GM21360 (cell line): ENCODE measurements around the gene TEP1.
"Not testable (repeated sequence)": the region's sequence is repeated elsewhere in the genome, so short reads cannot be mapped to it uniquely, and the experiment has no call there.

Source experiments
- ATAC-seq: cut with Tn5 transposase; IDR thresholded peaks from one replicate; pipeline ENCODE4 v1.9.1; 2021; ENCODE audit warnings: mild to moderate bottlenecking, moderate library complexity; ENCODE audit not compliant: unreplicated experiment

Gene TEP1

GRCh38 chr14:20343862-20344220 lies 69.5 kb downstream of the TEP1 start:
- no peak for ATAC-seq

DNA sequence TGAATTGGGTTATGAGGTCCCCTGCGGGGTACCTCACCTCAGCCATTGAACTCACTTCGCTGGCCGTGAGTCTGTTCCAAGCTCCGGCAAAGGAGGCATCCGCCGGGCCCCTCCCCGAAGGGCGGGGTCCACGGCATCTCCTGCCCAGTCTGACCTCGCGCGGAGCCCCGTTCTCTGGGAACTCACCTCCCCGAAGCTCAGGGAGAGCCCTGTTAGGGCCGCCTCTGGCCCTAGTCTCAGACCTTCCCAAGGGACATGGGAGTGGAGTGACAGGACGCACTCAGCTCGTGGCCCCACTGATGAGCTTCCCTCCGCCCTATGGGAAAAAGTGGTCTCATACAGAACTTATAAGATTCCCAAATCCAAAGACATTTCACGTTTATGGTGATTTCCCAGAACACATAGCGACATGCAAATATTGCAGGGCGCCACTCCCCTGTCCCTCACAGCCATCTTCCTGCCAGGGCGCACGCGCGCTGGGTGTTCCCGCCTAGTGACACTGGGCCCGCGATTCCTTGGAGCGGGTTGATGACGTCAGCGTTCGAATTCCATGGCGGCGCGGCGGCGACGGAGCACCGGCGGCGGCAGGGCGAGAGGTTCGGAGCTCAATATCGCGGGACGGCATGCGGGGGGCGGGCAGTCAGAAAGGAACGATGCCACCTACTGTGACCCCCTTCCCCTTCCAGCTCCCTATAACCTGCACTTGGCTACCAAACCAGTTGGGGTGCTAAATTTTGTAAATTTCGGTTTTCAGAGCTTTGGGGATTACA lies 70.0 kb downstream of the TEP1 start, which contains the start of gene PARP2:
Gene PARP2, plus strand, starts transcription at position 544 of the 770 bp plus-strand sequence. Its CDS starts 7 bp downstream, at position 551.
- peak; percentile 94 for ATAC-seq

GRCh38 chr14:20341646-20342045 lies 71.7 kb downstream of the TEP1 start:
- ATAC-seq, result no peak

DNA sequence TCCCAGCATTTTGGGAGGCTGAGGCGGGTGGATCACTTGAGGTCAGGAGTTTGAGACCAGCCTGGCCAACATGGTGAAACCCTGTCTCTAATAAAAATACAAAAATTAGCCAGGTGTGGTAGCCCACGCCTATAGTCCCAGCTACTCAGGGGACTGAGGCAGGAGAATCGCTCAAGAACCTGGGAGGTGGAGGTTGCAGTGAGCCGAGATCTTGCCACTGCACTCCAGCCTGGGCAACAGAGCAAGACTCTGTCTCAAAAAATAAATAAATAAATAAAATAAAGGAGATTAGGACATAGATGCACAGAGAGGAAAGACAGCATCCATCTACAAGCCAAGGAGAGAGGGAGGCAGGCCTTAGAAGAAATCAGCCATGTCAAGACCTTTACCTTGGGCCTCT lies 72.3 kb downstream of the TEP1 start:
- not testable (repeated sequence) for ATAC-seq

DNA sequence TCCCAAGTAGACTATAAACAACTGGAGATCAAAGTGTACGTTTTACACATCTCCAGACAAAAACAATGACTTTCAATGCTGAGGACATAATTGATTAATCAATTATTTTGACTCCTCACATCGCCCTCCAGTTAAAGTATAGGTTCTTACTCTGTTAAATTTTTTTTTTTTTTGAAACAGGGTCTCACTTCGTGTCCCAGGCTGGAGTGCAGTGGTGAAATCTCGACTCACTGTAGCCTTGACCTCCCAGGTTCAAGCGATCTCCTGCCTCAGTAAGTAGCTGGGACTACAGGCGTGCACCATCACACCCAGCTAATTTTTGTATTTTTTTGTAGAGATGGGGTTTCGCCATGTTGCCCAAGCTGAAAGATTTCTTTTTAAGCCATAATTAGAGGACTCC lies 79.3 kb downstream of the TEP1 start:
- ATAC-seq, result no peak

GRCh38 chr14:20333494-20333841 lies 79.8 kb downstream of the TEP1 start:
- no peak for ATAC-seq

GRCh38 chr14:20332788-20333493 lies 80.4 kb downstream of the TEP1 start, which contains the start of gene CCNB1IP1:
CCNB1IP1 (minus strand) TSS chr14:20333279; CDS start chr14:20316523, 16,756 bp downstream.
- ATAC-seq, result peak; percentile 94

DNA sequence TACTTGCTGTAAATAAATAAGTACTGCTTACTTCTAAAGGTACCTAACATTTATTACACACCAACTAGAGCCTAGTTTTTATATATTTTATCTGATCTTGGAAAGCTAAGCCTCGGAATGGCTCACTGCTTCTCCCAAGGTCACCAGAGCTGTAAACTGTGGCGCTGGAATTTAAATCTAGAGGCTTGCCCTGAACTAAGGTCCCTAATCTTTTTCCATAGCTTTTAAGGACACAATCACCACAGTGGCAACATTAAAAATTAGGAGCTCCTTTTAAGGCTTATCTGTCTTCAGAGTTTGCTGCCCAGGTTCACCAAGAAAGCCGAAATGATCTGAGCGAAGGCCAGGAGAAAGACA lies 80.9 kb downstream of the TEP1 start:
- ATAC-seq, result no peak

DNA sequence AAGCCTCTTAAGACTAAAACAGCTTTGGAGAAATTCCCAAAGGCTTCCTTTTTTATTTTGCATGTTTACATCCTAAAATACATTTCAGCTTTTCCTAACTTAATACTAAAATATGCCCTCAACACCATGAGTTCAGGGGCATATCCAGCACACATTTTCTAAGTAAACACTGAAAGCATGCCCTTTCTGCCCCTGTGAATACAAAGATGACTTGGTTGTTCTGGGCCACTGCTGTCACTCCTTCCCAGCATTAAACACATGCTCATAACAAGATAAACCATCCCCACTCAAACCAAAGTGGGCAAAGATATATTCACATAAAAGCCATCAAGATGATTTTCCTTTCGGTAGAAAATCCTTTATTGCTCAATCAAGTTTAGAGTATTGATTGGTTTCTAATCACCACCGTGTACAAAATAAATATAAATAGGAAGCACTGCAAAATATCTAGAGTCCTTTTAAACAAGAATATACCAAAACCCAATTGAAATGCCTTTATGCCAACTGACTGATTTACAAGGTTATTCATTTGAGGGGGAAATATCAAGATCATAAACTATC lies 82.2 kb downstream of the TEP1 start:
- ATAC-seq, result no peak

DNA sequence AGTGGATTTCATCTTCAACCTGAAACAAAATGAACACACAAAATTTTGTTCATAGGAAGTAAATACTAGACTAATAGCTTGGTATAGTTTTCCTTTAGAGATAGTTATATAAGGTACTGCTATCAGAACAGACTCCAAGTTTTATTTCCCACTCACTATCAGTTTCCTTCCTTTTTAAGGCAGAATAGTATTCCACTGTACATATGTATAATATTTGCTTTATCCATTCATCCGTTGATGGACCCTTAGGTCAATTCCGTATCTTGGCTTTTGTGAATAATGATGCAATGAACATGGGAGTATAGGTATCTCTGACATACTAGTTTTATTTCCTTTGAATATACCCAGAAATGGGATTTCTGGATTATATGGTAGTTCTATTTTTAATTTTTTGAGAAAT lies 83.9 kb downstream of the TEP1 start:
- ATAC-seq, result no peak

DNA sequence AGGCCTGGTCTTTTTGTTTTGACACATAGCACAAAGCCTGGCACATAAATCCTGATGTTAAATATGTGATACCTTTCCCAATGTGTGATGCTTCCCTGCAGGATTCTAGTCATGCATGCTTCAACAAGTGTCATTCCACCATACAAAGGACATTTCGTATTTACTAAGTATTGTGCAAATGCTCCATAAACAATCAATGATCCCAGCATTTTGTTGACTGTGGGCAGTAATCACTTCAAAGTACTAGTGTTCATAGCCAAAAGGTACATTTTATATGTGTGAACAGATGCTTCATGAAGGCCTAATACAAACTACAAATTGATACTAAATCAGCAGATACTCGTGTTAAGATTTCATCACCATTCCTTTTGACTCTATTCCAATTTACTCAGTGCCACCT lies 84.6 kb downstream of the TEP1 start:
- no peak for ATAC-seq

DNA sequence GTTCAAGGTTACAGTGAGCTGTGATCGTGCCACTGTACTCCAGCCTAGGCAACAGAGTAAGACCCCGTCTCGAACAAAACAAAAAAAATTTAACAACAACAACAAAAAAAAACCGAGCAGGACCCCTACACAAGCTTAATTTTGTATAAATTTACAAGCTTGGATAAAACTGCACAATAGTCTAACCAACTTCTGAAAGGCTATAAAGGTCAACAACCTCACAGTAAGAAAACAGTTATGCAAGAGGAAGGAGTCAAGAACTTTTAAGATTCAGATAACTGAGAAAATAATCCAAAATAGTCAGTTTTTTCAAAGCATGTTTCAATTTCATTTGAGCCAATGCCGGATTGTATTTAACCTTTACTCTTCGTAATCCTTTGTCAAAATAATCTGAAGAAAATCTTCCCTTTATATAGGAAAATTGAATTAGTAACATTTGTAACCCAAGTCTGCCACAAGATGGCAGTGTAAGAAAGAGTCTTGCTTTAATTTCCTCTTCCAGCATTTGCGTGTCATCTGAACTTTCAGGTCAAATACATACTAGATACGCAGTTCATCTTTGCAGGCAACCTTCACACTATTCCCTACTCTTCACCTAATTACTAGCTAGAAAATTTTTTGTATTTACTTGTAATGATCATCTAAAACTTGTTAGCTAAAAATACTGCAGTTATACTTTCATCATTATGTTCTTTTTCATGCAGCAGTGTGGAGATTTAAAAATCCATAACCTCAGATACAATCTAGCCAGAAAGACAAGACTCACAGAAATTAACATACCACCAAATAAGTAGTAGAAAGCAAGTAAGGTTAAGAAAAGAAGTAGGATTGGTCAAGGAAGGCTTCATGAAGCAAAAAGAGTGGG lies 86.1 kb downstream of the TEP1 start:
- ATAC-seq, result peak; percentile 53

DNA sequence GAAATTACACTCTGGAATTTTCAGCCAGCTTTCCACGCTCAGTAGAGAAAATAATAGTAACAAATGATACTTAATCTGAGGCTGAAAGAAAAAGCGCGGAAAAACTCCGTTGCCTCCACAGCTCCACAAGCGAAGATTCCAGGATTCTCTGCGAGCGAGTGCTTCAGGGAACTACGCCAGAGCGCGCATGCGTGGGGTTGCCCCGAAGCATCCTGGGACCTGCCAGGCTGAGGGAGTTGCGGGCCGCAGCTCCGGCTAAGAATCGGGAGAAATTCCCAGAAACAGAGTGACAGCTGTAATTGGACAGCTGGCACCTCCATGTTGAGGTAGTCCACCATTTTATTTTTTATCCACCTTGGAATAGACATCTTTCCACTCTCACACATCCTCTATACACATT lies 95.6 kb downstream of the TEP1 start:
- no peak for ATAC-seq
